ENCODE results near the gene SP9. TPM values are rescaled to one million over a fixed set of nuclear protein-coding genes. Genes with fewer than 3 reads are reported as not detected.
A peak's percentile ranks its signal among the peaks of the same experiment; 100 is the strongest.

The SP9 gene
- total RNA-seq, 1 experiment from 2014 or later: 2.9 TPM

GRCh38 chr2:174322746-174323145 lies 12.0 kb upstream of the SP9 start:
- intact Hi-C loops (cut with micrococcal nuclease; ENCODE audit: unreplicated experiment): no loop called here
- POLR2A ChIA-PET: no interaction called here
- no peak for TF ChIP-seq CTCF (IDR thresholded peaks at IDR 0.05; ENCODE audit: insufficient read depth in 1 of 2, low read depth in 1 of 2, low read length in 1 of 2, severe bottlenecking in 1 of 2, unreplicated experiment in 1 of 2)
- BruUV-seq (replicated peaks): no TSS peak
- Mint-ChIP-seq H3K4me3 (ENCODE audit: unreplicated experiment) (no peak overlapping the region), H3K36me3 (ENCODE audit: insufficient read depth, unreplicated experiment) (no peaks in the 10 kb centered on the region), H3K4me1 (ENCODE audit: low read depth, unreplicated experiment) (peaks cover 11% of the 10 kb centered on the region), H3K27ac (ENCODE audit: unreplicated experiment) (no peak overlapping the region), H3K27me3 (ENCODE audit: insufficient read depth, unreplicated experiment) (peaks cover 14% of the 10 kb centered on the region), H3K9me3 (ENCODE audit: unreplicated experiment) (no peaks in the 10 kb centered on the region)
- Histone ChIP-seq H3K4me3 (ENCODE audit: low read depth, low read length) (no peak overlapping the region), H3K9me3 (no peaks in the 10 kb centered on the region), H3K4me1 (0 out of 2 replicates have a peak, but pooled peaks cover 2% of the 10 kb centered on the region), H3K36me3 (ENCODE audit: control insufficient read depth, insufficient read depth, low read length) (no peaks in the 10 kb centered on the region), H3K27me3 (replicated peaks; ENCODE audit: control insufficient read depth, insufficient read depth, low read length) (no peaks in the 10 kb centered on the region)
- CTCF ChIA-PET: no interaction called here
- DNase-seq: no peak

- no peak for DNase-seq
- intact Hi-C loops (cut with micrococcal nuclease; ENCODE audit: unreplicated experiment): loop anchor here (2.0 kb wide), 1 partner anchor 24 kb away; no protein-coding TSS in a partner anchor
- ChIA-PET CTCF (interaction anchor here (1.0 kb wide), 1 partner anchor 12 kb away, joined by 3 read pairs; no protein-coding TSS in a partner anchor), POLR2A (no interaction called here)
- Histone ChIP-seq H3K36me3 (ENCODE audit: control insufficient read depth, insufficient read depth, low read length) (no peaks in the 10 kb centered on the region), H3K27me3 (replicated peaks; ENCODE audit: control insufficient read depth, insufficient read depth, low read length) (no peaks in the 10 kb centered on the region), H3K4me1 (0 out of 2 replicates have a peak, but pooled peaks cover 2% of the 10 kb centered on the region), H3K9me3 (no peaks in the 10 kb centered on the region), H3K4me3 (ENCODE audit: low read depth, low read length) (no peak overlapping the region)
- TF ChIP-seq CTCF (IDR thresholded peaks at IDR 0.05; ENCODE audit: insufficient read depth in 1 of 2, low read depth in 1 of 2, low read length in 1 of 2, severe bottlenecking in 1 of 2, unreplicated experiment in 1 of 2): no peak
- Mint-ChIP-seq H3K27ac (ENCODE audit: unreplicated experiment) (no peak overlapping the region), H3K4me1 (ENCODE audit: low read depth, unreplicated experiment) (peaks cover 11% of the 10 kb centered on the region), H3K27me3 (ENCODE audit: insufficient read depth, unreplicated experiment) (peaks cover 14% of the 10 kb centered on the region), H3K36me3 (ENCODE audit: insufficient read depth, unreplicated experiment) (no peaks in the 10 kb centered on the region), H3K9me3 (ENCODE audit: unreplicated experiment) (no peaks in the 10 kb centered on the region), H3K4me3 (ENCODE audit: unreplicated experiment) (no peak overlapping the region)
- no TSS peak for BruUV-seq (replicated peaks)
Measured at GRCh38 chr2:174324530-174324929, 10.2 kb upstream of the SP9 start.

- no peaks in the 10 kb centered on the region for H3K36me3 Mint-ChIP-seq (ENCODE audit: insufficient read depth, unreplicated experiment)
- H3K27me3 Mint-ChIP-seq (ENCODE audit: insufficient read depth, unreplicated experiment): peaks cover 10% of the 10 kb centered on the region
- Histone ChIP-seq H3K4me1 (0 out of 2 replicates have a peak, but pooled peaks cover 2% of the 10 kb centered on the region), H3K36me3 (ENCODE audit: control insufficient read depth, insufficient read depth, low read length) (no peaks in the 10 kb centered on the region), H3K9me3 (no peaks in the 10 kb centered on the region), H3K4me3 (ENCODE audit: low read depth, low read length) (peak overlapping the region; percentile 55), H3K27me3 (replicated peaks; ENCODE audit: control insufficient read depth, insufficient read depth, low read length) (no peaks in the 10 kb centered on the region)
- no peaks in the 10 kb centered on the region for H3K9me3 Mint-ChIP-seq (ENCODE audit: unreplicated experiment)
- POLR2A ChIA-PET: interaction anchor here (0.6 to 1.5 kb wide), 3 partner anchors 77 to 178 kb away, joined by 3 to 5 read pairs (median 4); partner anchors contain the start of gene OLA1
- CTCF ChIA-PET: interaction anchor here (0.6 to 1.3 kb wide), 5 partner anchors 9 to 363 kb away, joined by 3 to 7 read pairs (median 3); partner anchors contain the start of gene SP9
- DNase-seq: no peak
- H3K27ac Mint-ChIP-seq (ENCODE audit: unreplicated experiment): no peak overlapping the region
- intact Hi-C loops (cut with micrococcal nuclease; ENCODE audit: unreplicated experiment): loop anchor here (2.0 kb wide), 1 partner anchor 25 kb away; no protein-coding TSS in a partner anchor
- peaks cover 11% of the 10 kb centered on the region for H3K4me1 Mint-ChIP-seq (ENCODE audit: low read depth, unreplicated experiment)
- TF ChIP-seq CTCF (IDR thresholded peaks at IDR 0.05; ENCODE audit: insufficient read depth in 1 of 2, low read depth in 1 of 2, low read length in 1 of 2, severe bottlenecking in 1 of 2, unreplicated experiment in 1 of 2): no peak
- no TSS peak for BruUV-seq (replicated peaks)
- H3K4me3 Mint-ChIP-seq (ENCODE audit: unreplicated experiment): peak overlapping the region; percentile 78
Measured at GRCh38 chr2:174325373-174326160, 9.2 kb upstream of the SP9 start.

Data from Caco-2 (cell line).